ENCODE measurements around the gene MKS1. TPM values are rescaled to one million over a fixed set of nuclear protein-coding genes. Genes with fewer than 3 reads are reported as not detected.

The MKS1 gene
- total RNA-seq (12.2 and 16.3 TPM in 2 replicates), polyA plus RNA-seq (13.2 TPM in 2 replicates), polyA minus RNA-seq (10.8 and 16.5 TPM in 2 replicates), Bru-seq, nascent RNA (percentile 47 among the genes with signal in this experiment), BruChase-seq, experiment 1, labeled RNA remaining after a 6-hour chase (percentile 51 among the genes with signal in this experiment), BruChase-seq, experiment 2, labeled RNA remaining after a 2-hour chase (percentile 51 among the genes with signal in this experiment)
- 12.1 and 14.6 TPM in 2 replicates for polyA plus RNA-seq (2011; cell fraction: cytosol; rRNA removed)
- 38.6 and 41.0 TPM in 2 replicates for polyA plus RNA-seq (2011; cell fraction: nucleus; rRNA removed)
- 12.2 and 12.3 TPM in 2 replicates for polyA plus RNA-seq (2012)
- 7.1 TPM for polyA minus RNA-seq (2011; cell fraction: cytosol; rRNA and poly(A)+ RNA removed)
- 10.9 and 12.4 TPM in 2 replicates for polyA minus RNA-seq (2011; cell fraction: nucleus; rRNA and poly(A)+ RNA removed)
- long read RNA-seq, transcript MKS1-202 (18 exons, 2,397 nt) = major isoform, 15 of 32 reads
- long read RNA-seq, partial matches to known transcripts = 5 of 32 reads
- long read RNA-seq, other reads (novel, unspliced or antisense) = 12 of 32 reads

GRCh38 chr17:58219007-58219788 lies at the start of gene MKS1:
Gene MKS1, minus strand, starts transcription at chr17:58219255. Its CDS starts 25 bp downstream, at chr17:58219230.
- Histone ChIP-seq H3K27ac (ENCODE audit: insufficient read depth, low read depth, low read length) (peak within 1 kb of the TSS; percentile 48), H3K4me3 (replicated peaks in 1 of 3; ENCODE audit: insufficient read depth in 1 of 3, low read depth in 1 of 3, low read length in 3 of 3) (peak within 1 kb of the TSS; percentile 35 to 74 (median 66)), H3K79me2 (ENCODE audit: control insufficient read depth, insufficient read depth, low read length) (no peaks in the 10 kb centered on the region), H2AFZ (ENCODE audit: low read depth, low read length) (peak within 1 kb of the TSS; percentile 76), H3K36me3 (ENCODE audit: control insufficient read depth in 2 of 2, extremely low read depth in 1 of 2, insufficient read depth in 2 of 2, low read length in 2 of 2) (no peaks in the 10 kb centered on the region), H3K9me3 (replicated peaks; ENCODE audit: control insufficient read depth, insufficient read depth, low read length) (no peaks in the 10 kb centered on the region), H3K9me1 (replicated peaks; ENCODE audit: control insufficient read depth, extremely low read depth, insufficient read depth, low read length) (no peaks in the 10 kb centered on the region), H3K27me3 (ENCODE audit: control insufficient read depth in 2 of 2, insufficient read depth in 2 of 2, low read length in 2 of 2) (no peaks in the 10 kb centered on the region), H3K4me1 (ENCODE audit: control insufficient read depth, extremely low read depth, insufficient read depth, low read length) (peaks cover 16% of the 10 kb centered on the region), H3K4me2 (ENCODE audit: insufficient read depth, low read length) (peak within 1 kb of the TSS; percentile 82), H4K20me1 (replicated peaks; ENCODE audit: control insufficient read depth, extremely low read depth, insufficient read depth, low read length) (no peaks in the 10 kb centered on the region), H3K9ac (replicated peaks; ENCODE audit: extremely low read depth, insufficient read depth, low read length) (peak within 1 kb of the TSS; percentile 73)
- FAIRE-seq (peak; percentile 95), DNase-seq (ENCODE audit: low read depth, low spot score) (peak; percentile 94)
- ChIA-PET POLR2A (no interaction called here), CTCF (interaction anchor here (0.6 to 2.2 kb wide), 11 partner anchors 11 to 924 kb away, joined by 3 to 14 read pairs (median 4); partner anchors contain the start of gene SUPT4H1)
- no TSS peak for BruUV-seq (replicated peaks)
- dilution Hi-C loops (cut with MboI; ENCODE audit: extremely low pct_ligation_motif_present, low sequenced_read_pairs) = no loop called here
- TF ChIP-seq JUN (IDR thresholded peaks at IDR 0.05; ENCODE audit: borderline replicate concordance, insufficient read depth, insufficient read length, low read depth) (no peak), MAX (IDR thresholded peaks at IDR 0.05; ENCODE audit: insufficient read depth, insufficient read length) (peak; percentile 44), GATA2 (IDR thresholded peaks at IDR 0.05; ENCODE audit: insufficient read depth, insufficient read length, low read depth, low read length) (no peak), POLR2AphosphoS5 (IDR thresholded peaks at IDR 0.05; ENCODE audit: insufficient read depth, low read depth, low read length) (peak; percentile 85), EZH2 (IDR thresholded peaks at IDR 0.05; ENCODE audit: borderline replicate concordance, low read depth, low read length, severe bottlenecking) (no peak), CTCF (IDR thresholded peaks at IDR 0.05; ENCODE audit: extremely low read depth in 1 of 2, insufficient read depth in 1 of 2, low read depth in 1 of 2, low read length in 2 of 2) (peak; percentile 45 to 75), MYC (IDR thresholded peaks at IDR 0.05; ENCODE audit: low read depth, low read length) (no peak), FOS (IDR thresholded peaks at IDR 0.05; ENCODE audit: borderline replicate concordance, insufficient read depth, low read length) (no peak), POLR2A (IDR thresholded peaks at IDR 0.05; ENCODE audit: low read depth, low read length) (peak; percentile 87)
- intact Hi-C loops (cut with micrococcal nuclease) = loop anchor here (1.0 to 2.0 kb wide), 2 partner anchors 30 to 134 kb away; no protein-coding TSS in a partner anchor
